RWPE1 (cell line): ENCODE measurements around the gene AMD1.

Experiments used
- CTCF ChIA-PET: fragments of 350-600 bp; sonication (Branson Sonifier 250); formaldehyde crosslinking; extraction: SDS; loops from one replicate; lab custom pipeline; 2021; lab: Yijun Ruan, JAX
- POLR2A ChIA-PET: fragments of 400-600 bp; formaldehyde crosslinking; extraction: SDS; loops from one replicate; lab custom pipeline; 2020; ENCODE audit warnings: antibody characterized with exemption; ENCODE audit not compliant: low non-redundant PET; lab: Yijun Ruan, JAX
- DNase-seq: peaks from one replicate; pipeline ENCODE4 v3.0.0; 2012; ENCODE audit warnings: low spot score
- H3K27ac ChIP-seq: fragments of 450-650 bp; 2 replicates; pipeline ENCODE4 v1.5.1; 2017
- CTCF ChIP-seq: fragments of 450-650 bp; conservative IDR thresholded peaks from 2 replicates; pipeline ENCODE4 v1.5.1; 2017; ENCODE audit warnings: low read depth, mild to moderate bottlenecking

The AMD1 gene

GRCh38 chr6:110944681-110945151 lies 70.1 kb downstream of the AMD1 start:
- POLR2A ChIA-PET = interaction anchor here (0.5 to 0.7 kb wide), 2 partner anchors 14 to 118 kb away, joined by 3 to 7 read pairs; no protein-coding TSS in a partner anchor
- H3K27ac ChIP-seq = peak overlapping the region; percentile 90
- no peak for TF ChIP-seq CTCF
- peak; percentile 89 for DNase-seq
- CTCF ChIA-PET = interaction anchor here (0.6 to 1.5 kb wide), 4 partner anchors 12 to 289 kb away, joined by 3 to 5 read pairs (median 4); no protein-coding TSS in a partner anchor
